ENCODE results near the gene SGPP1. TPM values are rescaled to one million over a fixed set of nuclear protein-coding genes. Genes with fewer than 3 reads are reported as not detected.
A peak's percentile ranks its signal among the peaks of the same experiment; 100 is the strongest.
"Not testable (repeated sequence)": the region's sequence is repeated elsewhere in the genome, so short reads cannot be mapped to it uniquely, and the experiment has no call there.

The SGPP1 gene
- total RNA-seq, 1 donor from 2014 or later: 4.4 TPM

DNA sequence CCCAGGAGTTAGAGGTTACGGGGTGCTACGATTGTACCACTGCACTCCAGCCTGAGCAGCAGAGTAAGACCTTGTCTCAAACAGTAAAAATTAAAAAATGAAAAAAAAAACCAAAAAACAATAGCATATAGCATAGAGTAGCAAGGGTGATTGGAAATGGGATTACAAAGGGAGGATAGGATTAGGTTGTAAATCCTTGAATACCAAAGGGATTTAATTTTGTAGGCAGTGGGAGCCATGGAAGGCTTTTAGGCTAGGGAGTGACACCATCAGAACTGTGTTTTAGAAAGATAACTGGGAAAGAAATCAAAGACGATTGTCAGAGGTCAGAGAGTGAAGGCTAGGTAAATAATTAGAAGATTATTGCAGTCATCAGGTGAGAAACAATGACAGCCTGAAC lies 2.8 kb upstream of the SGPP1 start:
- no peak for ATAC-seq
- intact Hi-C loops (cut with micrococcal nuclease): no loop called here

DNA sequence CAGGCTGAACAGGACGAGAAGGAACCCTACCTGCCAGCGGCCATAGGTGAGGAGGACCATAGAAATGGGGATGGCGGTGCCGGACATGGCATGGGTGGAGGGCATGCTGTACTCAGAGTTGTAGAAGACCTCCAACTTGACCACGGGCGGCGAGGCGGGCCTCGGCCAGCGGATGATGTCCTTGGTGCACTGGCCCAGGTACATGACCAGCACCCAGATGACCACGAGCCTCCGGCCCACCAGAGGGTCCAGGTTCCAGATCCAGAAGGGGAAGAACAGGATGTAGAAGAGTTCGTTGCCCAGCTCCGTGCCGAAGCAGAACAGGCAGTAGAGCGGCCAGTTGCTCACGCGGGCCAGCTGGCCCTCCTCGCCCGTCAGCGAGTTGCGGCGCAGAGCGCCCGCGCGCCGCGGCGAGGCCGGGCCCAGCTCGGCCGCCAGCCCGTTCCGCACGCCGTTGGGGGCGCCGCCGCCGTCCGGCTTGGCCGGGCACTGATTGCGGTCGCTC lies 582 bp downstream of the SGPP1 start:
- intact Hi-C loops (cut with micrococcal nuclease): no loop called here
- ATAC-seq (peak; percentile 83), DNase-seq (peak; percentile 69)

More for the DNA sequence above, 2.8 kb upstream of the SGPP1 start:
- DNase-seq: no peak

DNA sequence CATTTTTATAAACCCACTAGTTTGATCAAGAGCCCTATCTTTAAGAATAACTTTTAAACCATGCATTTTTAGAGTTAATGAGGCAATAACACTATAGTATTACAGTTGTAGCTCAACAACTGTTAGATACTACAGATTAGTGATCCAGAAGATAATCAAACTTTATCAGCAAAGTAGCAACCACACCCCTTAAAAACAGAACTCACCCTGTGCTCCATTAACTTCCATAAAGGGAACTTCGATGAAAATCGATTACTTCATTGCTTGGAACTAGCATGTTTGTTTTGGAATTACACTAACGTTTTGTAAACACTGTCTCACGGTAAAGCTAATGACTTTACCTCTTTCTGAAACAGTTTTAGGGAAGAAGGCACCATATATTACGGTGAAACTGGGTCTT lies 1.4 kb downstream of the SGPP1 start:
- no peak for ATAC-seq
- no peak for DNase-seq
- intact Hi-C loops (cut with micrococcal nuclease): no loop called here

DNA sequence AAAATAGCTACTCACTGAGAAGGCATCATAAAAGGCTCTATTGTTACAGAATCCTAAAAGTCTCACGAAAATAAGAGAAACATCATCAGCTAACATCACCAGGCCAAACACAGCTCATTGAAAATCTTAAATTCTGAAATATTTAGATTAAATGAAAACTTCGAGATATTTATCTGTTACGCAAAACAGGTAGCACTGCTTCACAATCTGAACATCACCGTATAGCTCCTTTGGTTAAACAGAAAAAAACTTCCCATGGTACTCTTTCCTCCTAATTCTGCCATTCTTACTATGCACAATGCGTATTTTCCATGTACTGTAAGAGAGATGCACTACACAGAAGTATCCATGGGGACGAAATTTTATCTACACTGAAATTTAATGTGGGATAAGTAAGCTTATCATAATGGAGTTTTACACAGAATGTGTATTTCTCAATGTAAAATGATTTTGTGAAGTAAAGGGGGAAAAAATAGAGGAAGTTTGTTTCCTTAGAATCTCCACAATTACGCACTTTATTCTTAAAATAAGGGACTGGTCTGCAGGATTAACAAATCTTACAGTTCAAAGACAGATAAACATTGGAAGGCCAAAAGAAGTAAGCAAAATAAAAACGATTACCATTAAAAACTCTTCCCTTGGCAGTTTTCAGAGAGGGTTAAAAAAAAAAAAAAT lies 1.9 kb downstream of the SGPP1 start:
- no peak for DNase-seq
- no peak for ATAC-seq
- intact Hi-C loops (cut with micrococcal nuclease): no loop called here

DNA sequence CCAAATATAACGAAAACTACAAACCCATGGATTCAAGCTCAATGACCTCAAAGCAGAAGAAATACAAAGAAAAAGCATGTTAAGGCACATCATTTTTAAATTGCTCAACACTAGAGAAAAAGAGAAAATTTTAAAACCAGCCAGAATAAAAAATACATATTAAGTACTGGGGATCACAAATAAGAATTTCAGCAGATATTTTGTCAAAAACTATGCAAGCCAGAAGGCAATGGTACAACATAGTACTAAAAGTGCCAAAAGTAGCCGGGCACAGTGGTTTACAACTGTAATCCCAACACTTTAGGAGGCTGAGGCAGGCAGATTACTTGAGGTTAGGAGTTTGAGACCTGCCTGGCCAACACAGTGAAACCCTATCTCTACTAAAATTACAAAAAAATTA lies 10.2 kb downstream of the SGPP1 start:
- ATAC-seq (no peak), DNase-seq (no peak)
- intact Hi-C loops (cut with micrococcal nuclease): no loop called here

DNA sequence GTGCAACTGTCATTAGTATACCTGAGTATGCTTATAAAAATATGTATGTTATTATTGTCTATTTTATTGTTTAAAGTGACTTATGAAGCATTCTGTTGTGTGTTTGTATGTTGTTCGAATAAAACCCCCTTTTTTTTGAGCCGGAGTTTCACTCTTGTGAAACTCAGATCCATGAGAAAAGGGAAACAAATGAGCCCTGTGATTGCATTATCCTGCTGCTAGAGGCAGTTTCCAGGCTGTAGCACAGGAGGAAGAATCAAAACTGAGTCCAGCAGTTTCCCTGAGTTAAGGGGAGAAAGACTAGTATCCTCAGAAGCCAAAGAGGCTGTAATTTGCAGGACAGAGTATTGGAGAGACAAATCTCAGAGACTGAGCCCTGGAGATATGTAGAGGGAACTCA lies 12.5 kb downstream of the SGPP1 start:
- no peak for ATAC-seq
- intact Hi-C loops (cut with micrococcal nuclease): no loop called here
- DNase-seq: no peak

DNA sequence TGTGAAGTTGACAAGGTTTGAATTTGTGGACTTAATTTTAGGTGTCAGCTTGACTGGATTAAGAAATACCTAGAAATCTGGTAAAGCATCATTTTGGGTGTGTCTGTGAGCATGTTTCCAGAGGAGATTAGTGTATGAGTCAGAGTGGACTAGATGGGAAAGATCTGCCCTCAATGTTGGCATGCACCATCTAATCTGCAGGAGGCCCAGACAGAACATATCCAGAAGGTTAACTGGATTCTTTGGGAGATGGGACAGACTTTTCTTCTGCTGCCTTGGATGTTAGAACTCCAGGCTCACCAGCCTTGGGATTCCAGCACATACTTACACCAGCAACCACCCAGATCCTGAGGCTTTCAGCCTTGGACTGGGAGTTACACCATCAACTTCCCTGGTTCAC lies 14.1 kb downstream of the SGPP1 start:
- ATAC-seq (no peak), DNase-seq (no peak)
- intact Hi-C loops (cut with micrococcal nuclease): no loop called here

DNA sequence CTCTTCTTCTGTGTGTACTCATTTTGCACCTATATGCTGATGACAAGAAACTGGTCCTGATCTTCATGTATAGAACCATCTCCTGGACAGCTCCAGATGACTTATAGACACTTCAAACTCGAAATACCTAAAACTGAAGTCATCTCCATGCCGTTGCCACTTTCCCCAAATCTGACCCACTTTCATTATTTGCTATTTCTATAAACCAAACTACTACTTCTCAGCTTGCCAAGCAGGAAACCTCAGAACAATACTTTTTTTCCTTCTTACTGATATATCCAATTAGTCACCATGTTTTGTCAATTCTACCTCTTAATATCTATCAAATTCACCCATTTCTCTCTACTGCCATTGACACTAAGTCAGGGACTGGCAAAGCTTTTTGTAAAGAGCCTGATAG lies 14.8 kb downstream of the SGPP1 start:
- DNase-seq: no peak
- intact Hi-C loops (cut with micrococcal nuclease): no loop called here
- no peak for ATAC-seq

DNA sequence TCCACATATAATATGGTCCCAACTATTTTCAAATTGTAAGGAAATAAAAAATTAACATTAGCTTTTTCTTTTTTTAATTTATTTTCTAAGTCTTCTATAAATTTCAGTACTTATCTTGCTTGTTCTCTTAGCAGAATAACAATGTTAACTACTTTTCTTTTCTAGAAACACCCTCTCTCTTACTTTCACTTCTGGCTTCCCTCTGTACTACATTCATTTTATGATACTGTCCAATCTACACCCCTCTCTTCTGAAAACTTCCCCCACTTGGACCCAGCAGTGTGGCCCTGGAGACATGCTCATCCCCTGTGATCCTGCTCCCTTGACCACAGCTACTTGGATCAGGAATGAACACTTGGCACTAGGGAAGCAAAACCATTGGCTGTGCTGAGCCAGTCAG lies 15.7 kb downstream of the SGPP1 start:
- intact Hi-C loops (cut with micrococcal nuclease): no loop called here
- DNase-seq (no peak), ATAC-seq (no peak)

DNA sequence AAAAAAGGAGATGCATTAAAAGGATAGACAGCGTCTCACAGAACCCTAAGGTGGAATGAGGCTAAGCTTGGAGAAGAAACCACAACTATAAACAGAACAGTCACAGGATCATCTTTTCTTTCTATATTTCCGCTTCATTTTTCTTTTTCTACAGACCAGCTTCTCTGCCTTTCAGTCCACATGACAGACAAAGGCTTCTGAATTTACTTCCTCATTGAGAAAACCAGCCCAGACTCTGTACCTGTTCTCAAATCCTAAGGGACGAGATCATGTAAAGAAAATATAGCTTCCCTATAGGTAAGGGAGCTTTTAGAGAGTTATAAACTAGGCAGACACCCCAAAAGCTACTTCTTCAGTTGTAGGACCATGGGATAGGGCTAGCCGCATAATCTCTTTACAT lies 17.4 kb downstream of the SGPP1 start:
- ATAC-seq: no peak
- intact Hi-C loops (cut with micrococcal nuclease): no loop called here
- DNase-seq: no peak

DNA sequence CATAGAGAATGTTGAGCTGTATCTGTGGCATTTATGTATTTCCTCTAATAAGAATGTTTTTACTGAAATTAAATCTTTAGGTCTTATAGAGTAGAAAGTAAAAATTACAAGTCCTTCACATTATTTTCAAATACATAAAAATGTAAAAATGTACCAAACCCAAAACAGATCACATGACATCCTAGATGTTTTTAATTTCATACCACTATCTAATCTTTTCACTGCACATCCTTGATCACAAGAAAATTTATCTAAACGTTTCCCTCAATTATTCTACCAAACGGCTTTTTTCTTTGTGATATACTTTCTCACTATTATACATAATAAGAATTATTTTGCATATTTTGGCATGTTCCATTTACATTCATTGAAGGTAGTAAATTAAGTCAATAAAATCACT lies 18.3 kb downstream of the SGPP1 start:
- DNase-seq (no peak), ATAC-seq (no peak)
- intact Hi-C loops (cut with micrococcal nuclease): no loop called here

DNA sequence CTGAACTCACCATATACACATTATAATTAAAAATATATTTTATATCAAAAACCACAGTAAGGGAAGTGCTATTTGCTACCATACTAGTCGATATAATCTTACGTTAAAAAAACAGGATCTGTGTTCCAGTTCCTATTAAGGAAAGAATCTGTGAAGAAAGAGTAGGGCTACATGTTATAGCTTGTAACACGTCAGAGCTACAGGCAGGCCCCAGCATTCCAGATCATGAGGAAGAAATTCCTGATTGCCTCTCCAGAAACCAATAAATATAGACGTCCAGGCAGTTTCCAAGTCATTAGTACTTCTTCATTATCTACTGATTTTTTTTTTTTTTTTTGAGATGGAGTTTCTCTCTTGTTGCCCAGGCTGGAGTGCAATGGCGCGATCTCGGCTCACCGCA lies 20.6 kb downstream of the SGPP1 start:
- intact Hi-C loops (cut with micrococcal nuclease): no loop called here
- ATAC-seq: no peak
- no peak for DNase-seq

DNA sequence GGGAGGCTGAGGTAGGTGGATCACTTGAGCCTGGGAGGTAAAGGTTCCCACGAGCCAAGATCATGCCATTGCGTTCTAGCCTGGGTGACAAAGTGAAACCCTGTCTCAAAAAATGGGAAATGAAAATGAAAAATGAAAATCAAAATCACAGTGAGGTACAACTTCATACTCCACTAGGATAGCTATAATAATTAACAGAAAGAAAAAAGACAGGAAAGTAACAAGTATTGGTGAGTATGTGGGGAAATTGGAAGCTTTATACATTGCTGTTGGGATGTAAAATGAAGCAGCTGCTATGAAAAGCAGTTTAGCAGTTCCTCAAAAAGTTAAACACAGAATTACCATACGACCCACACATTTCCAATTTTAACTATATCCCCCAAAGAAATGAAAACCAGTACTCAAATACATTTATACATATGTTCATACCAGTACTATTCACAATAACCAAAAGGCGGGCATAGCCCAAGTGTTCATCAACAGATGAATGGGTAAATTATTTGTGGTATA lies 22.2 kb downstream of the SGPP1 start:
- intact Hi-C loops (cut with micrococcal nuclease): no loop called here
- ATAC-seq (no peak), DNase-seq (no peak)

DNA sequence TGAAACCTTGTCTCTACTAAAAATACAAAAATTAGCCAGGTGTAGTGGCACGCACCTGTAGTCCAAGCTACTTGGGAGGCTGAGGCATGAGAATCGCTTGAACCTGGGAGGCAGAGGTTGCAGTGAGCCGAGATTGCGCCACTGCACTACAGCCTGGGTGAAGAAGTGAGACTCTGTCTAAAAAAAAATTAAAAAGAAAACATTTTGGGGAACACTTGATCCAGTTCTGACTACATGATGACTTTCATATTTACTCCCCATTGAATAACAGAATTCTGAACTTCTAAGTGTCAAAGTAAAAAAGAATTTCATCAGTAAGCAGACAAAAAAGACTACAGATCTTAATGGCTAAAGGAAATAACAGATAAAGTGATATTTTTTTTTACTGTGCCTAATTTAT lies 25.3 kb downstream of the SGPP1 start:
- ATAC-seq; DNase-seq; intact Hi-C loops (cut with micrococcal nuclease): not testable (repeated sequence)

DNA sequence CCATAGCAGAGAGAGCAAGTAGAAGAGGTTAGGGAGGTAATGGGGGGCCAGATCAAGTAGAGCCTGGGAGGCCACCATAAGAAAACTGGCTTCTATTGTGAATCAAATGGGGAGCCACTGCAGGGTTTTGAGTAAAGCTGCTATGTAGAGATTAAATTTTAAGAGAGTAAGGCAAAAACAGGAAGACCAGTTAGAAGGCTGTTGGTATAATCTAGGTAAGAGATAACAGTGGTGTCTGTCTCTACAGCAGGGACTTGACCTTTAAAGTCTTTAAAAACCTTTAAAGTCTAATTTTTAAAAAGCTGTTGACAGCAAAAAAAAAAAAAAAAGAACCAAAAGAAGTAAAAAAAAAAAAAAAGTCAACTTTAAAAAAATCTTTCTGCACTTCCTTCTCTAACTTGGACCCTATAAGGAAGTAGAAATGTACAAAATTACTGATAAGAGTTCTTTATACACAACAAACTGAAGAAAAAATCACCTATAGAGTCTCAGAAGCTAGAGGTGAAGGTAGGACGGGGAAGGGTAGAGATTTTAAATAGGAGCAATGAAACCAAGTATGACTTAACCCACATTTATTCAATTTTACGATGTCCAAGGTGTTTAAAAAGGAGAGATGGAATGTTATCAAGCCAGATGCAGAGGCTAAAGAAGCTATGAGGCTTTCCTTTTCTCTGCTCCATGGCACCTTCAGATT lies 26.1 kb downstream of the SGPP1 start:
- no peak for DNase-seq
- intact Hi-C loops (cut with micrococcal nuclease): no loop called here
- ATAC-seq: no peak

DNA sequence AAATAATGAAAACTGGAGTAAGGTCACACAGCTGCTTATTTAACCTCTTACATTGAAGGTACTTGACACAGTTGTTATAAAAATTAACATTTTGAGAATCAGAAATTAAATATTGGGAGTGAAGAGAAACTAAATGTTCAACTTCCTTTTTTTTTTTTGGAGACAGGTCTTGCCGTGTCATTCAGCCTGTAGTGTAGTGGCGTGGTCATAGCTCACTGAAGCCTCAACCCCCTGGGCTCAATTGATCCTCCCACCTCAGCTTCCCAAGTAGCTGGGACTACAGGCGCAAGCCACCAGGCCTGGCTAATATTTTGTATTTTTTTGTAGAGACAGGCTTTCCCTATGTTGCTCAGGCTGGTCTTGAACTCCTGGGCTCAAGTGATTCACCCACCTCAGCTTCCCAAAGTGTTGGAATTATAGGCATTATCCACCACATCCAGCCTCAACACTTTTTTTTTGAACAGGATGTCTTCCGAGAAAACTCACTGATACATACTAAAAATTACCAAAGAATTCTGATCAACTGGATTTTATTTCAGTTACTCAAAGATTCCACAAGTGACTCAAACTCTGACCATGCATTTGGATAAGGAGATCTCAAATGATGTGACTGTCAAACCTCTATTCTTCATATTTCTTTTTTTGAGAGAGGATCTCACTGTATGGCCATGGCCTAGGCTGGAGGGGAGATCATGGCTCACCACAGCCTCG lies 35.4 kb downstream of the SGPP1 start:
- DNase-seq: no peak
- intact Hi-C loops (cut with micrococcal nuclease): no loop called here
- ATAC-seq: no peak

DNA sequence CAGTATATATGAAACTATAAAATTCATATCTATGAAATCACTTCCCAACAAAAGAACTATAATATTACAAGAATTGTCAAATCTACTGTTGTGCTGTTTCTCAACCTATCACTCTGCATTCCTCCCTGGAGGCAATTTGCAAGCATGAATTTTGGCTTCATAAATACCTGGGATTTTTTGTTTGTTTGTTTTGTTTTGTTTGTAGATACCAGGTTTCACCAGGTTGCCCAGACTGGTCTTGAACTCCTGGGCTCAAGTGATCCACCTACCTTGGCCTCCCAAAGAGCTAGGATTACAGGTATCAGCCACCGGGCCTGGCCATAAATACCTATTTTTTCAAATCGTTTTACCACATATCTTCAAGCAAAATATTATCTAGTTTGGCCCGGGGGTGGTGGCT lies 38.7 kb downstream of the SGPP1 start:
- intact Hi-C loops (cut with micrococcal nuclease): no loop called here
- DNase-seq: no peak
- no peak for ATAC-seq

DNA sequence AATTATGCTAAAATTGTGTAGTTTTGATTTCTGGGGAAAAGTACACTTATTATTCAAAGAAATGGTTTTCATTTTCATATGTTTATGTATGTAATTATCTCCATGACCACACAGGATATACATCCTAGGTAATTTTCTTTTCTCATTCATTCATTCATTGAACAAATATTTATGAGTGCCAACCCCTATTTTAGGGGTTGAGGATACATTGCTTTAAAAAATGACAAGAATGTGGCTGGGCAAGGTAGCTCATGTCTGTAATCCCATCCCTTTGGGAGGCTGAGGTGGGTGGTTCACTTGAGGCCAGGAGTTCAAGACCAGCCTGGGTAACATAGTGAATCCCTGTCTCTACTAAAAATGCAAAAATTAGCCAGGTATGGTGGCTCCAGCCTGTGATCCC lies 40.9 kb downstream of the SGPP1 start:
- DNase-seq (no peak), ATAC-seq (no peak)
- intact Hi-C loops (cut with micrococcal nuclease): no loop called here

DNA sequence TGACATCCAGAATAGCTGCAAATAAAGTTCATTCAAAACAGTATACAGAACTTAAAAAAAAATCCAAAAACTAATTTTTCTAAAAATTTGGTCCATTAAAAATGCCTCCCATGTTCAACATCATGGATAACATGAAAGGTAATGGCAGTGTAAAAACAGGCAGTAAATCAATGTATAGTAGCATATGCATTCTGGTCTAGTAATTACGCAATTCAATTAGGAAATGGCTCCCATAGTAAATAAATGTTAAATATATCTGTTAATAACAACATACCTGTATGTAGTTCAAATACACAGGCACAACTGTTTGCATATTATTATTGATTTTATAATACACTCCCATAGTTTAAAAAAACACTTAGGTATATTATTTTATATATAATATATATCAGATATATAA lies 42.5 kb downstream of the SGPP1 start:
- ATAC-seq: no peak
- no peak for DNase-seq
- intact Hi-C loops (cut with micrococcal nuclease): no loop called here

Measured in left ventricle myocardium superior (tissue), 1 donor.